ENCODE measurements around the gene BTBD8.

The BTBD8 gene

DNA sequence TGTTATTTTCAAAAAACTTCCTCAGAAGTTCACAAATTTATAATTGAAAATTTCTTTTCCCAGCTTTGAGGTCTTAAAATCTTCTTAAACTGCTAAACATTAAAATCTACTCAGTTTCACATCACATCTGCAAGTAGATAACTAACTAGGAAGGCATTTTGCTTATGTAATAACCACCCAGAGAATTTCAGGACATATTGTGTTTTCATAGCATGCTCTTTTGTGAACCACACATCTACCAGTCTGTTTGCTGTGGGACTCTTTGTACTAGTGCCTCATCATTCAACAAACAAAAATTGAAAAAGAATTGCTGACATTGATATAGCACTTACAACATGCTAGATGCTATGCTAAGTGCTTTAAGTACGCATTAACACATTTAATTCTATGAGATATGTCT is 105.9 kb downstream of the BTBD8 start:
- FAIRE-seq (no peak), DNase-seq (ENCODE audit: insufficient read length, low spot score) (no peak)

- DNase-seq (ENCODE audit: insufficient read length, low spot score) (no peak), FAIRE-seq (no peak)
Measured at GRCh38 chr1:92188436-92189255, 108.5 kb downstream of the BTBD8 start.

- FAIRE-seq, result no peak
Measured at GRCh38 chr1:92191726-92192125, 111.6 kb downstream of the BTBD8 start.

DNA sequence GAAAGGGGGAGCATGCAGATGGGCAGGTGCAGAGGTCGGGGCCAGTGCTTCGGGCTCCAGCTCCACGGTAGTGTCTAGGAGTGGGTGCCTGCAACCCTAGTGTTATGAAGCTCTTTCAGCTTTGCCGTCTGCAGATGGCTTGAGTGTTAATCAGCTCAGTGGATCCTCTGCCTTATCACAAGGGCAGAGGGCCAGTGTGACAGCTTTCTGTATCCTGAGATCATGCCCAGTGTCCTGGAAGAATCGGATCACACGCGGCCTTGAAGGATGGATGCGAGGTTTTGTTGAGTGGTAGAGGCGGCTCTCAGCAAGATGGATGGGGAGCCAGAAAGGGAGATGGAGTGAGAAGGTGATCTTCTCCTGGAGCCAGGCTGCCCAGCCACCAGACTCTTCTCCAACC is 112.1 kb downstream of the BTBD8 start:
- FAIRE-seq, result no peak
- no peak for DNase-seq (ENCODE audit: insufficient read length, low spot score)

More at GRCh38 chr1:92191726-92192125, 111.6 kb downstream of the BTBD8 start:
- no peak for DNase-seq (ENCODE audit: insufficient read length, low spot score)

DNA sequence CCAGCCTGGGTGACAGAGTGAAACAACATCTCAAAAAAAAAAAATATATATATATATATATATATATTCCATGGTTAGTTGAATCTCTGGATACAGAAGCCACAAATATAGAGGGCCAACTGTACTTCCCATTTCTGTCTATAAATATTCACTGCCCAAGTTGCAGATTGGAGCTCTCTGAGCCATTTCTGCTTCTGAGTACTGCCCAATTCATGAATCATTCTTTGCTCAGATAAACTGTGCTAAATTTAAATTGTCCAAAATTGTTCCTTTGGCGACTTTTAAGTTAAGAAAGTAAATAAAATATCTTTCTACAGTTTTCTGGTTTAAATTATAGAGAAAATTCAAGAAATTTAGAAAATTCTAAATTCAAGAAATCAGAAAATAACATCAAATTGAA is 114.4 kb downstream of the BTBD8 start:
- no peak for DNase-seq (ENCODE audit: insufficient read length, low spot score)
- no peak for FAIRE-seq

DNA sequence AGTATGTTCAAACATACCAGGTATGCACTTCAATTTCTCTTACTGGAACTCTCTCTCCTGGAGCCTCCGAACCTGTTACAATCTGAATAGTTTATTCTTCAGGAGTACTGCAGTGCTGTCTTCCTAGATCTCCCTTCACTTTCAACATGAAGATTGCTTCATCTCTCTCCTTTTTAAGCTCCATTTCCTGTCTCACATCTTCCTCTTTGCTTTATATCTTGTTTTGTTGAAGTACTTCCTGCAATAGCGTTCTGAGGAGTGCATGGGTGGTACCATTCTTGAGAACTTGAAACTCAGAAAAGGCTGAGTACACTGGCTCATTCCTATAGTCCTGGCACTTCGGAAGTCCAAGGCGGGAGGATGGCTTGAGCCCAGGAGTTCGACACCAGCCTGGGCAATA is 121.8 kb downstream of the BTBD8 start:
- FAIRE-seq (no peak), DNase-seq (ENCODE audit: insufficient read length, low spot score) (no peak)

- FAIRE-seq, result no peak
Measured at GRCh38 chr1:92203105-92203504, 123.0 kb downstream of the BTBD8 start.

GRCh38 chr1:92210701-92211100 is 130.6 kb downstream of the BTBD8 start:
- no peak for FAIRE-seq

More at GRCh38 chr1:92203105-92203504, 123.0 kb downstream of the BTBD8 start:
- DNase-seq (ENCODE audit: insufficient read length, low spot score), result no peak

GRCh38 chr1:92211166-92211565 is 131.0 kb downstream of the BTBD8 start:
- no peak for FAIRE-seq
- no peak for DNase-seq (ENCODE audit: insufficient read length, low spot score)

More at GRCh38 chr1:92210701-92211100, 130.6 kb downstream of the BTBD8 start:
- no peak for DNase-seq (ENCODE audit: insufficient read length, low spot score)

DNA sequence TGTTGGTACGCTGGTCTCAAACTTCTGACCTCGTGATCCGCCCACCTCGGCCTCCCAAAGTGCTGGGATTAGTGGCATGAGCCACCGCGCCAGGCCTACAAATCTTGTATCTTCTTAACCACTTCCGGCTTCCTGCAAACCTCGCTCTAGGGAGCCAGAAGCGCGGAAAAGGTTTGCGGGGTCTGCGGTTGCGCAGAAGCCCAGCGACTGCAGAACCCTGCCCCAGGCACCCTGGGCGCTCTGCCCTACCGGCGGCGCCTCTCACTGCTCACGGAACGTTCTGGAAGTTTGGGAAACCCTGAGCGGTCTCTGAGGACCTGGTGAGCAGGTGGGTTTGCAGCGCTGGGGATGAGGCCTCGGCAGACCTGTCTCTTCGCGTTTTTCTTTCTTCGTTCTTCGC is 137.6 kb downstream of the BTBD8 start, which contains the start of gene C1orf146:
C1orf146 (plus strand) TSS at position 195 of the 400 bp plus-strand sequence. CDS start 13,506 bp downstream, outside the sequence.
- FAIRE-seq, result no peak

GRCh38 chr1:92218559-92218958 is 138.4 kb downstream of the BTBD8 start:
- DNase-seq (ENCODE audit: insufficient read length, low spot score) (no peak), FAIRE-seq (no peak)

More for the DNA sequence above, 137.6 kb downstream of the BTBD8 start, which contains the start of gene C1orf146:
- DNase-seq (ENCODE audit: insufficient read length, low spot score), result no peak

GRCh38 chr1:92219028-92219427 is 138.9 kb downstream of the BTBD8 start:
- DNase-seq (ENCODE audit: insufficient read length, low spot score) (no peak), FAIRE-seq (no peak)

- no peak for FAIRE-seq
Measured at GRCh38 chr1:92228401-92228800, 148.3 kb downstream of the BTBD8 start.

DNA sequence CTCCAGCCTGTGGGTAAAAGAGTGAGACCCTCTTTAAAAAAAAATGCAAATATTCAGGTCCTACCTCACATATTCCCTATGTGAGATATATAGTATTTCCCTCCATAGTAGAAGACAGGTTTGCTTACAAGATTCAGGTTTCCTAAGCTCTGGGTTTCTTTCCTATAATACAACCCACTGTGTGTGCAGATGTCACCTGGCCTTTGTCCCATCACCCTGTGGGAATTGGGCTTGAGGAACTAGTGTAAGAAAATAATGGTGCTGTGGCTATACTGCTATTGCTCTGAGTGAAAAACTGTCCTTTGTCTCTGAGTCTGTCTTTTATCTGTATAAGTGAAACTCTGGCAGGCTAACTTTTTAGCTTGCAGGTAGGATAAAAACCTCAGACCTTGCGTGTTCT is 150.6 kb downstream of the BTBD8 start:
- FAIRE-seq (no peak), DNase-seq (ENCODE audit: insufficient read length, low spot score) (no peak)

More at GRCh38 chr1:92228401-92228800, 148.3 kb downstream of the BTBD8 start:
- no peak for DNase-seq (ENCODE audit: insufficient read length, low spot score)
